ENCODE data around the gene PLCD3. TPM values are rescaled to one million over a fixed set of nuclear protein-coding genes. Genes with fewer than 3 reads are reported as not detected.

PLCD3 gene
- total and polyA plus RNA-seq, 2 donors = 0.66 to 9.1 TPM

Other genes with a start within 250 kb of the PLCD3 start
- 65.8 TPM for gene EFTUD2, start 233.1 kb downstream of the PLCD3 start, total RNA-seq
- 44.0 TPM for gene EFTUD2, start 233.1 kb downstream of the PLCD3 start, polyA plus RNA-seq
- 0.19 TPM for gene GFAP, start 217.0 kb downstream of the PLCD3 start, total RNA-seq
- gene GFAP, start 217.0 kb downstream of the PLCD3 start, polyA plus RNA-seq = 0.43 TPM
- gene KIF18B, start 184.7 kb downstream of the PLCD3 start, total RNA-seq = 3.5 TPM
- 2.4 TPM for gene KIF18B, start 184.7 kb downstream of the PLCD3 start, polyA plus RNA-seq
- gene C1QL1, start 164.2 kb downstream of the PLCD3 start, total RNA-seq = 0.09 TPM
- 0.23 TPM for gene C1QL1, start 164.2 kb downstream of the PLCD3 start, polyA plus RNA-seq
- gene DCAKD, start 80.9 kb downstream of the PLCD3 start, total RNA-seq = 26.7 TPM
- 24.7 TPM for gene DCAKD, start 80.9 kb downstream of the PLCD3 start, polyA plus RNA-seq
- gene NMT1, start 71.2 kb downstream of the PLCD3 start, total RNA-seq = 70.7 TPM
- gene NMT1, start 71.2 kb downstream of the PLCD3 start, polyA plus RNA-seq = 39.3 TPM
- gene ACBD4, start 3.2 kb upstream of the PLCD3 start, total RNA-seq = 4.7 TPM
- gene ACBD4, start 3.2 kb upstream of the PLCD3 start, polyA plus RNA-seq = 26.5 TPM
- gene HEXIM1, start 16.0 kb upstream of the PLCD3 start, total RNA-seq = 8.8 TPM
- gene HEXIM1, start 16.0 kb upstream of the PLCD3 start, polyA plus RNA-seq = 33.9 TPM
- 7.4 TPM for gene HEXIM2, start 29.4 kb upstream of the PLCD3 start, total RNA-seq
- 9.6 TPM for gene HEXIM2, start 29.4 kb upstream of the PLCD3 start, polyA plus RNA-seq
- 16.7 TPM for gene FMNL1, start 89.4 kb upstream of the PLCD3 start, total RNA-seq
- gene FMNL1, start 89.4 kb upstream of the PLCD3 start, polyA plus RNA-seq = 79.5 TPM
- gene SPATA32, start 129.6 kb upstream of the PLCD3 start, total RNA-seq = 0.05 TPM
- gene SPATA32, start 129.6 kb upstream of the PLCD3 start, polyA plus RNA-seq = 0.21 TPM
- gene MAP3K14, start 184.5 kb upstream of the PLCD3 start, total RNA-seq = 9.7 TPM
- 21.8 TPM for gene MAP3K14, start 184.5 kb upstream of the PLCD3 start, polyA plus RNA-seq